Activated gamma-delta T cell treated with Interleukin-2 at 50 U/mL for 16 hours (primary cell): Measurements from ENCODE around the gene TIPARP.
"Not testable (repeated sequence)": the region's sequence is repeated elsewhere in the genome, so short reads cannot be mapped to it uniquely, and the experiment has no call there.

Experiments used
- DNase-seq: peaks from one replicate; pipeline ENCODE4 v3.0.0-alpha.2; 2020

The TIPARP gene

GRCh38 chr3:156648086-156648485 lies 26.3 kb upstream of the TIPARP start:
- no peak for DNase-seq

- no peak for DNase-seq
Observed at GRCh38 chr3:156649681-156650080, 24.7 kb upstream of the TIPARP start.

GRCh38 chr3:156652661-156653060 lies 21.7 kb upstream of the TIPARP start:
- not testable (repeated sequence) for DNase-seq

GRCh38 chr3:156654834-156655233 lies 19.6 kb upstream of the TIPARP start:
- no peak for DNase-seq

- DNase-seq, result no peak
Observed at GRCh38 chr3:156655819-156656550, 18.4 kb upstream of the TIPARP start.

- DNase-seq, result no peak
Observed at GRCh38 chr3:156657440-156657839, 16.9 kb upstream of the TIPARP start.

- no peak for DNase-seq
Observed at GRCh38 chr3:156657862-156658731, 16.3 kb upstream of the TIPARP start.

- no peak for DNase-seq
Observed at GRCh38 chr3:156658732-156659090, 15.7 kb upstream of the TIPARP start.

GRCh38 chr3:156659260-156659659 lies 15.1 kb upstream of the TIPARP start:
- DNase-seq, result no peak

- no peak for DNase-seq
Observed at GRCh38 chr3:156661155-156661554, 13.2 kb upstream of the TIPARP start.

GRCh38 chr3:156664011-156664830 lies 10.2 kb upstream of the TIPARP start:
- DNase-seq, result no peak

- DNase-seq, result no peak
Observed at GRCh38 chr3:156664831-156665178, 9.6 kb upstream of the TIPARP start.

GRCh38 chr3:156665291-156665690 lies 9.1 kb upstream of the TIPARP start:
- DNase-seq, result no peak

- no peak for DNase-seq
Observed at GRCh38 chr3:156666073-156666472, 8.3 kb upstream of the TIPARP start.

GRCh38 chr3:156668073-156668763 lies 6.2 kb upstream of the TIPARP start:
- DNase-seq, result no peak

- DNase-seq, result no peak
Observed at GRCh38 chr3:156670077-156670476, 4.3 kb upstream of the TIPARP start.

GRCh38 chr3:156670652-156671051 lies 3.7 kb upstream of the TIPARP start:
- DNase-seq, result no peak

- DNase-seq, result no peak
Observed at GRCh38 chr3:156673732-156674045, 701 bp upstream of the TIPARP start.

- peak; percentile 32 for DNase-seq
Observed at GRCh38 chr3:156674911-156675829, 780 bp downstream of the TIPARP start.

GRCh38 chr3:156675830-156676767 lies 1.7 kb downstream of the TIPARP start:
- peak; percentile 28 for DNase-seq
